Natural killer cell (primary cell): ENCODE measurements around the gene CFAP251. TPM values are rescaled to one million over a fixed set of nuclear protein-coding genes. Genes with fewer than 3 reads are reported as not detected.

Experiments used
- ATAC-seq, 3 donors: fragments of 150-1000 bp in 2 of 3; fragments of 200-7000 bp in 1 of 3; cut with Tn5 transposase; 1 replicate in 1 of 3; 2 replicates in 2 of 3; pipeline ENCODE4 v1.10.0; 2021; ENCODE audit warnings: mild to moderate bottlenecking in 2 of 3, moderate library complexity in 2 of 3
- DNase-seq, 2 donors: peaks; one replicate each; pipeline versions ENCODE4 v3.0.0 to v3.0.0-alpha.2; 2013 to 2021; ENCODE audit warnings: mixed read lengths in 1 of 2
- H3K27ac ChIP-seq: one replicate; pipeline ENCODE4 v1.5.1; 2013; ENCODE audit warnings: mild to moderate bottlenecking, low read length
- H3K27me3 ChIP-seq: one replicate; pipeline ENCODE4 v1.6.1; 2013; ENCODE audit warnings: low read length; ENCODE audit not compliant: control insufficient read depth, insufficient read depth
- H3K36me3 ChIP-seq: one replicate; pipeline ENCODE4 v1.6.1; 2013; ENCODE audit warnings: low read length; ENCODE audit not compliant: control insufficient read depth, insufficient read depth
- H3K4me1 ChIP-seq: one replicate; pipeline ENCODE4 v1.6.1; 2013; ENCODE audit warnings: low read length; ENCODE audit not compliant: control insufficient read depth, insufficient read depth
- H3K4me3 ChIP-seq: one replicate; pipeline ENCODE4 v1.5.1; 2013; ENCODE audit warnings: low read length
- H3K9me3 ChIP-seq: one replicate; pipeline ENCODE4 v1.6.1; 2013; ENCODE audit warnings: low read length; ENCODE audit not compliant: control insufficient read depth, insufficient read depth
- H3K27ac Mint-ChIP-seq, 2 donors: one replicate each; pipeline ENCODE4 v1.8.0; 2022; ENCODE audit warnings: mild to moderate bottlenecking in 2 of 2, mixed read lengths in 2 of 2, moderate library complexity in 1 of 2
- H3K27me3 Mint-ChIP-seq, 2 donors: one replicate each; pipeline ENCODE4 v1.8.0; 2022; ENCODE audit warnings: low read depth in 2 of 2, mixed read lengths in 2 of 2
- H3K36me3 Mint-ChIP-seq: one replicate; pipeline ENCODE4 v1.8.0; 2022; ENCODE audit warnings: mixed read lengths
- H3K4me1 Mint-ChIP-seq, 2 donors: one replicate each; pipeline ENCODE4 v1.8.0; 2022; ENCODE audit warnings: mixed read lengths in 2 of 2
- H3K4me3 Mint-ChIP-seq: one replicate; pipeline ENCODE4 v1.8.0; 2022; ENCODE audit warnings: mild to moderate bottlenecking, moderate library complexity, mixed read lengths
- H3K9me3 Mint-ChIP-seq, 2 donors: one replicate each; pipeline ENCODE4 v1.8.0; 2022; ENCODE audit warnings: mixed read lengths in 2 of 2
- CTCF ChIP-seq: fragments of 200-600 bp; IDR thresholded peaks from one replicate; pipeline ENCODE4 v1.8.0; 2022; ENCODE audit warnings: antibody characterized with exemption
- WGBS: methylation state at CpG from one replicate; pipeline ENCODE4 v1.1.7; 2013; ENCODE audit warnings: missing lambda C conversion rate; ENCODE audit not compliant: insufficient coverage; 5-methylcytosine and 5-hydroxymethylcytosine counted together
- intact Hi-C: fragments of 100-400 bp; cut with micrococcal nuclease; formaldehyde crosslinking; loops from one replicate; pipeline ENCODE4 v1.14.2; 2022
- total RNA-seq, 4 donors: library from RNA; stranded (reverse); fragments of 120-200 nt in 1 of 4; gene quantifications; one replicate each; pipeline versions ENCODE4 v1.2.3 to v1.2.4, GENCODE V29; 2013 to 2022

The CFAP251 gene
- total RNA-seq, 3 donors from 2014 or later (not counting 1 experiment from before 2014, with no cell fraction given): 0.59 to 0.80 (median 0.59) TPM

- intact Hi-C loops: no loop called here
- Histone ChIP-seq H3K4me1 (peaks cover 17% of the 10 kb centered on the region), H3K4me3 (no peak overlapping the region), H3K27ac (no peak overlapping the region), H3K27me3 (peaks cover 13% of the 10 kb centered on the region), H3K9me3 (no peaks in the 10 kb centered on the region), H3K36me3 (no peaks in the 10 kb centered on the region)
- Mint-ChIP-seq H3K4me1 (peaks cover 0 to 9% of the 10 kb centered on the region in 2 donors), H3K27me3 (peaks cover 22 to 29% of the 10 kb centered on the region in 2 donors), H3K36me3 (no peaks in the 10 kb centered on the region), H3K9me3 (no peaks in the 10 kb centered on the region), H3K27ac (no peak overlapping the region), H3K4me3 (peak overlapping the region; percentile 83)
- TF ChIP-seq CTCF: no peak
- DNase-seq (no peak), ATAC-seq (no peak)
- WGBS: 79% methylated on average over 16 of the region's 16 CpGs
Measured at GRCh38 chr12:122020795-122021192, 102.4 kb downstream of the CFAP251 start.

DNA sequence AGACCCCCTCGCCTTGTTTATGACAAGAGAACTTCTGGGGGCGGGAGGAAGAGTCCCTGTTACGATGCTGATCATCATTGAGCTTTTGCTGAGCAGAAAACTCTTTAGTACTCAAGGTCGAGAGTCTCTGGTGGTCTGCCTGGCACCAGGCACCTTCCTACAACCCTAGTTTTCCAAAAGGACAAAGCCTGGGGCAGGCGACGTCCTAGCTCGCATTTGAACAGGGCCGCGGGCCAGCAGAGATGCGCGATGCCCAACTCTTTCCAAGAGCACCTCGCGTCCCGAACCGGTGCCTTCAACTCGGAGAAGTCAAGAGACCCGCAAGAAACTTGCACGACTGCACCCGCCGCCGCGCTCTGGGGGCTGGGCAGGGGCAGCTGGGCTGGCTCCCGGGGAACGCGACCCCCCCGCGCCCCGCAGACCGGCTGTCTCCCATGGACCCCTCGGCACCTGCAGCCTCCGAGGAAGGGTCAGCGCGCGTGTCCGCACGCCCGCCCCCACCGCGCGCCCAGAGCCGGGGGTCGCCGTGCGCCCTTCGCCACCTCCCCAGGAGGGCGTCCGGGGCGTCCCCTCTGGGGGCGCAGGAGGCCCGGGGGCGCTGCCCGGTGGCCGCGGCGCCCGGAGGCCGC is 102.9 kb downstream of the CFAP251 start:
- DNase-seq (peak in 1 of 2 donors; percentile 33), ATAC-seq (no peak)
- Mint-ChIP-seq H3K9me3 (no peaks in the 10 kb centered on the region), H3K27me3 (peaks cover 22 to 29% of the 10 kb centered on the region in 2 donors), H3K4me3 (peak overlapping the region; percentile 93), H3K36me3 (no peaks in the 10 kb centered on the region), H3K4me1 (peaks cover 0 to 9% of the 10 kb centered on the region in 2 donors), H3K27ac (peak overlapping the region in 1 of 2 donors; percentile 77)
- Histone ChIP-seq H3K27ac (no peak overlapping the region), H3K36me3 (no peaks in the 10 kb centered on the region), H3K9me3 (no peaks in the 10 kb centered on the region), H3K4me3 (peak overlapping the region; percentile 33), H3K27me3 (peaks cover 13% of the 10 kb centered on the region), H3K4me1 (peaks cover 17% of the 10 kb centered on the region)
- 2% methylated on average over 57 of the region's 57 CpGs for WGBS
- intact Hi-C loops: no loop called here
- TF ChIP-seq CTCF: no peak

DNA sequence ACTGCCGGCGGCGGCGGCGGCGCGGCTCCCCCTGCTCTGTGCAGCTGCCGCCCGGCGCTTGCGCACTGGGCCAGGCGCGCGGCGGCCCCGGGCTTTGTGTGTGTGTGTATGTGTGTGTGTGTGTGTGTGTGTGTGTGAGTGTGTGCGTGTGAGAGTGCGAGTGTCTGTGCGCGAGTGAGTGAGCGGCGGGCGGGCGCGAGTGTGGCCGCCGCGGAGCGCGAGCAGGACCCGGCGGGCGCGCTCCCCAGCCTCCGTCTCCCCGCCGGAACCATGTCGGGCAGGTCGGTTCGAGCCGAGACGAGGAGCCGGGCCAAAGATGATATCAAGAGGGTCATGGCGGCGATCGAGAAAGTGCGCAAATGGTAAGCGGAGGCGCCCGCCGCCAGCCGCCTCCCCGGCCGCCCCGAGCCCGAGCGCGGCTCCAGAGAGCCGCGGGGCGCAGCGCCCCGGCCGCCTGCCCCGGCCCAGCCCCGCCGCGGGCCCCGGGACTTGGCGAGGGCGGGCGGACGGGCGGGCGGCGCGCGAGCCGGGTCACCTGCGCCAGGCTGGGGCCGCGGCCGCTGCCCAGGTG is 103.5 kb downstream of the CFAP251 start, which contains the start of gene BCL7A:
Gene BCL7A, plus strand, starts transcription at position 63 of the 571 bp plus-strand sequence. Its CDS starts 208 bp downstream, at position 271.
- under 1% methylated on average over 83 of the region's 83 CpGs for WGBS
- no peak within 1 kb of the TSS for H3K27ac ChIP-seq
- Mint-ChIP-seq H3K27ac (peak within 1 kb of the TSS in 1 of 2 donors; percentile 77), H3K4me1 (peaks cover 0 to 9% of the 10 kb centered on the region in 2 donors), H3K9me3 (no peaks in the 10 kb centered on the region), H3K36me3 (no peaks in the 10 kb centered on the region), H3K27me3 (peaks cover 22 to 29% of the 10 kb centered on the region in 2 donors), H3K4me3 (peak within 1 kb of the TSS; percentile 93)
- H3K4me3 ChIP-seq: peak within 1 kb of the TSS; percentile 47
- DNase-seq (peak in 1 of 2 donors; percentile 73), ATAC-seq (peak; percentile 61 to 73 (median 63))
- H3K4me1 ChIP-seq: peaks cover 17% of the 10 kb centered on the region
- intact Hi-C loops: no loop called here
- no peaks in the 10 kb centered on the region for H3K36me3 ChIP-seq
- peaks cover 13% of the 10 kb centered on the region for H3K27me3 ChIP-seq
- H3K9me3 ChIP-seq: no peaks in the 10 kb centered on the region
- no peak for TF ChIP-seq CTCF
